ENCODE measurements around the gene SMC1B. TPM values are rescaled to one million over a fixed set of nuclear protein-coding genes. Genes with fewer than 3 reads are reported as not detected.
"Not testable (repeated sequence)": the region's sequence is repeated elsewhere in the genome, so short reads cannot be mapped to it uniquely, and the experiment has no call there.

SMC1B gene
- total RNA-seq, 2 donors from 2014 or later: 0.07 to 0.14 TPM

DNA sequence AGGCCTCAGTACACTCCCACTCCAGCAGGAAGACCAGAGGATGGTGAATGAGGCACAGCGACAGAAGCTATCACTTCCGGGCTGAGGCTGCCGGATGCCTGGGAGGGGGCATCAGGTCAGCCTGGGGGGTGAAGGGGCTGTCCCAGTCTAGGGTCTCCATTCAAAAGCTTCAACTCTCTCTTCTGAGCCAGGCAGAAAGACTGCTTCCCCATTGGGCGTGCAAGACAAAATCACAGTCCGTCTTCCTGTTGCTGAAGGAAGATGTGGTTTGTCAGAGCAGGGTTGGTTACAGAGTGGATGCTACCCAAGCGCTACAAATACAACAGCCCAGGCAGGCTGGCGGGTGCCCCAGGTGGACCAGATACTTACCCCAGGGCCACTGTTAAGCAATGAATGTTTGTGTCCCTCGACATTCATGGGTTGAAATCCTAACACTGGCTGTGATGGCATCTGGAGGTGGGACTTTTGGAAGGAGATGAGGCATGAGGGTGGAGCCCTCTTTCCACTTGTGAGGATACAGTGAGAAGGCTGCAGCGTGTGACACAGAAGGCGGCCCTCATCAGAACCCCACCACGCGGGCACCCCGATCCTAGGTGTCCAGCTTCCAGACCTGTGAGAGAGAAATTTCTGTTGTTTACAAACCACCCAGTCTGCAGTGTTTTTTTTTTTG lies 116.6 kb downstream of the SMC1B start:
- no peak overlapping the region for H3K4me3 Mint-ChIP-seq
- ATAC-seq: peak; percentile 40 to 51

DNA sequence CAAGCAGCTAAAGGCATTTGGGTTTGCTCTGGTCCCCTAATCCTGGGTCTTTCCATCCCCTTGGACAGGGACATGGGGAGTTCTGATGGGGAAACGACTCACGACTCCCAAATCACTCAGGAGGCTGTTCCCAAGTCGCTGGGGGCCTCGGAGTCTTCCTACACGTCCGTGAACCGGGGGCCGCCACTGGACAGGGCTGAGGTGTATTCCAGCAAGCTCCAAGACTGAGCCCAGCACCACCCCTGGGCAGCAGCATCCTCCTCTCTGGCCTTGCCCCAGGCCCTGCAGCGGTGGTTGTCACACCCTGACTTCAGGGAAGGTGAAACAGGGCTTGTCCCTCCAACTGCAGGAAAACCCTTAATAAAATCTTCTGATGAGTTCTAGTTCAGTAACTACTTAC lies 117.9 kb downstream of the SMC1B start:
- no peaks in the 10 kb centered on the region for H3K9me3 Mint-ChIP-seq

More for the DNA sequence above, 116.6 kb downstream of the SMC1B start:
- H3K9me3 Mint-ChIP-seq: no peaks in the 10 kb centered on the region
- peaks cover 0 to 11% of the 10 kb centered on the region in 2 donors for H3K27me3 Mint-ChIP-seq
- DNase-seq (ENCODE audit: low spot score): no peak
- peaks cover 0 to 8% of the 10 kb centered on the region in 2 donors for H3K4me1 Mint-ChIP-seq (ENCODE audit: low read depth in 2 of 2)
- H3K27ac Mint-ChIP-seq: no peak overlapping the region
- H3K36me3 Mint-ChIP-seq: no peaks in the 10 kb centered on the region

DNA sequence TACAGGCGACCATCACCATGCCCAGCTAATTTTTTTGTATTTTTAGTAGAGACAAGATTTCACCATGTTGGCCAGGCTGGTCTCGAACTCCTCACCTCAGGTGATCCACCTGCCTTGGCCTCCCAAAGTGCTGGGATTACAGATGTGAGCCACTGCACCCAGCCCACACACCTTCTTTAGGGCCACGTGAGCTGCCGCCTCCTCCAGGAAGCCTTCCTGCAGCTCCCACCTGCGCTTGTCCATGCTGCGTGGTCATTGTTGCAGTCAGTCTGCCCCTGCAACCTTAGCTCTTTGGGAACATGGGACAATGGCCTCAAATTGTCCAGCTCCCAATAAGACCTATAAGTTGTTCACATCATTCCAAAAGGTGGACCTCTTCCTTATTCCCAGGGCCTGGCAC lies 118.4 kb downstream of the SMC1B start:
- peaks cover 0 to 11% of the 10 kb centered on the region in 2 donors for H3K27me3 Mint-ChIP-seq
- ATAC-seq; H3K9me3 Mint-ChIP-seq; H3K27ac Mint-ChIP-seq; H3K4me3 Mint-ChIP-seq; DNase-seq (ENCODE audit: low spot score); H3K36me3 Mint-ChIP-seq; H3K4me1 Mint-ChIP-seq (ENCODE audit: low read depth in 2 of 2): not testable (repeated sequence)

More for the DNA sequence above, 117.9 kb downstream of the SMC1B start:
- Mint-ChIP-seq H3K36me3 (no peaks in the 10 kb centered on the region), H3K27ac (no peak overlapping the region), H3K4me1 (ENCODE audit: low read depth in 2 of 2) (peaks cover 0 to 8% of the 10 kb centered on the region in 2 donors), H3K27me3 (peaks cover 0 to 11% of the 10 kb centered on the region in 2 donors), H3K4me3 (no peak overlapping the region)
- ATAC-seq (no peak), DNase-seq (ENCODE audit: low spot score) (no peak)

Other genes starting within 250 kb of the SMC1B start
- gene NUP50, start 249.7 kb downstream of the SMC1B start, total RNA-seq: 100 to 1,000 TPM; 124 to 185 TPM
- 10 to 100 TPM; 54.1 to 55.2 TPM for gene KIAA0930, start 172.7 kb downstream of the SMC1B start, total RNA-seq
- gene UPK3A, start 128.7 kb downstream of the SMC1B start, total RNA-seq: not detected
- 100 to 1,000 TPM in 1 of 2 donors, 10 to 100 TPM in 1; 24.9 to 138 TPM for gene FAM118A, start 103.7 kb downstream of the SMC1B start, total RNA-seq
- 1 to 10 TPM; 1.2 to 4.1 TPM for gene RIBC2, start 94 bp upstream of the SMC1B start, total RNA-seq
- gene FBLN1, start 89.3 kb upstream of the SMC1B start, total RNA-seq: not detected